NAMALWA (cell line): ENCODE measurements around the gene SESN1.
"Not testable (repeated sequence)": the region's sequence is repeated elsewhere in the genome, so short reads cannot be mapped to it uniquely, and the experiment has no call there.

Experiments used
- DNase-seq: peaks from one replicate; pipeline ENCODE4 v3.0.0-alpha.2; 2015; ENCODE audit warnings: low spot score

Gene SESN1

GRCh38 chr6:109001291-109001894 is 93.3 kb downstream of the SESN1 start:
- DNase-seq = no peak

- DNase-seq = no peak
Observed at GRCh38 chr6:109000289-109000688, 94.4 kb downstream of the SESN1 start.

GRCh38 chr6:108999428-108999827 is 95.2 kb downstream of the SESN1 start:
- DNase-seq = no peak

- DNase-seq = no peak
Observed at GRCh38 chr6:108998485-108998884, 96.2 kb downstream of the SESN1 start.

GRCh38 chr6:108996208-108996607 is 98.4 kb downstream of the SESN1 start:
- no peak for DNase-seq

- no peak for DNase-seq
Observed at GRCh38 chr6:108995296-108995695, 99.3 kb downstream of the SESN1 start.

- no peak for DNase-seq
Observed at GRCh38 chr6:108993876-108994275, 100.8 kb downstream of the SESN1 start.

GRCh38 chr6:108989700-108990099 is 104.9 kb downstream of the SESN1 start:
- DNase-seq = no peak

- DNase-seq = no peak
Observed at GRCh38 chr6:108988765-108989164, 105.9 kb downstream of the SESN1 start.

GRCh38 chr6:108988296-108988695 is 106.3 kb downstream of the SESN1 start:
- no peak for DNase-seq

- no peak for DNase-seq
Observed at GRCh38 chr6:108987156-108987555, 107.5 kb downstream of the SESN1 start.

- no peak for DNase-seq
Observed at GRCh38 chr6:108985301-108985700, 109.3 kb downstream of the SESN1 start.

- no peak for DNase-seq
Observed at GRCh38 chr6:108983151-108983550, 111.5 kb downstream of the SESN1 start.

- no peak for DNase-seq
Observed at GRCh38 chr6:108982154-108983113, 112.2 kb downstream of the SESN1 start.

GRCh38 chr6:108978638-108979037 is 116.0 kb downstream of the SESN1 start:
- DNase-seq = not testable (repeated sequence)

GRCh38 chr6:108974201-108974600 is 120.4 kb downstream of the SESN1 start:
- no peak for DNase-seq

GRCh38 chr6:108969776-108970175 is 124.9 kb downstream of the SESN1 start:
- DNase-seq = no peak

- DNase-seq = no peak
Observed at GRCh38 chr6:108968325-108969316, 126.0 kb downstream of the SESN1 start.

- DNase-seq = no peak
Observed at GRCh38 chr6:108966855-108967755, 127.5 kb downstream of the SESN1 start.

- no peak for DNase-seq
Observed at GRCh38 chr6:108966251-108966650, 128.4 kb downstream of the SESN1 start.

GRCh38 chr6:108961985-108962384 is 132.7 kb downstream of the SESN1 start:
- DNase-seq = no peak
